HG03469 (cell line): Measurements from ENCODE around the gene SPATA2.

Experiments used
- ATAC-seq: cut with Tn5 transposase; IDR thresholded peaks from one replicate; pipeline ENCODE4 v1.9.1; 2021; ENCODE audit warnings: mild to moderate bottlenecking, moderate library complexity, moderate number of reproducible peaks; ENCODE audit not compliant: unreplicated experiment

SPATA2 gene

DNA sequence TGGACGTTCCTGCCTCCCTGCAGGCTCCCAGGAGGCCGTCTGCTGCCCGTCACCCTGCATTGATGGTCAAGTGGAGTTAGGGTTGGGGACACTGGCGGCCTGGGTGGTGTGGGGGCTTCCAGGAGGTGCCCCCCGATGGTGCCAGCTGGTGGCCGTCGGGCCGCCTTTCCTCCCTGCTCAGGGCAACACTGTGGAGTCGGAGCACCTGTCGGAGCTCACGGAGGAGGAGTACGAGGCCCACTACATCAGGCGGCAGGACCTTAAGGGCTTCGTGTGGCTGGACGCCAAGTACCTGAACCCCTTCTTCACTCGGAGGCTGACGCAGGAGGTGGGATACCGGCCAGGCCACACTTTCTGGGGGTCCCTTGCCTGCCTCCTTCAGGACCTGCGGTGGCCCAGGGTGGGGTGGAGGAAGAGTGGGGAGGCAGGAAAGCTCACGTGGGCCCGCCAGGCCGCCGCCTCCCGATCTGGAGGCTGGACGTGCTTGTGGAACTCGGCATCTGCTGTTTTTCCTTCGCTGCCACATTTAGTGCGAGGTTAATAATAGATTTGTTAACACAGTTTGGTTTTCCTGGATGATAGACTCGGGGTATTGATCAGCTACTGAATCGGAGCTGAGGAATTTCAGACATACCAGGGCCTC is 28.6 kb downstream of the SPATA2 start:
- ATAC-seq = no peak

DNA sequence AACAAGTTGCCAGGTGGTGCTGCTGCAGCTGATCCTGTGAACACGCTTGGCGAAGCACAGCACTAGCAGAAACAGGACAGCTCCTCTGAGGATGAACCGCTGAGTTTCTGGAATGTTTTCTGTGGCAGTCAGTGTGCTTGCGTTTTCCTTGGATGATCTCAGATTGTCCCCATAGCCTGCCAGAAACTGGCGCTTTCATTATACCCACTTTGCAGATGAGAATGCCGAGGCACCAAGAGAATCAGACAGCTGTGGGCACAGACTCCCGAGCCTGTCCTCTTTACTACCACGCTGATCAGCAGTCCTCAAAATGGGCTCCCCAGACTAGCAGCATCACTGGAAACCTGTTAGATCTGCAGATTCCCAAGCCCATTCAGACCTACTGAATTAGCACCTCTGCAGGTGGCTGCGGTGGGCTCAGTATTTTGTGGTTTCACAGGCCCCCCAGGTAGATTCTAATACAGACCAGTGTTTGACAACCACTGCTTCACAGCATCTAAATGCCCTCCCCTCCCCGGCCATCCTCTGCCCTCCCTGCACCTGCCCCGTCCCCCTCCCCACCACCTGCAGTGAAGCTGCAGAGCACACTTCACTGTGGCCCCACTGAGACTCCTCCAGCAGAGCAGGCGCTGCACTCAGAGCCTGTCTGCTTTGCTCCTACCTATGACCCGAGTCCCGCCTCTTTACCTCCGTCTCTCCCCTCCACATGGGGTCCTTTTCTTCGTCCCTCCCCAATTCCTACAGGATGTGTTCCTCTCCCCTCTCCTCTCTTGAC is 29.6 kb downstream of the SPATA2 start:
- ATAC-seq = no peak

DNA sequence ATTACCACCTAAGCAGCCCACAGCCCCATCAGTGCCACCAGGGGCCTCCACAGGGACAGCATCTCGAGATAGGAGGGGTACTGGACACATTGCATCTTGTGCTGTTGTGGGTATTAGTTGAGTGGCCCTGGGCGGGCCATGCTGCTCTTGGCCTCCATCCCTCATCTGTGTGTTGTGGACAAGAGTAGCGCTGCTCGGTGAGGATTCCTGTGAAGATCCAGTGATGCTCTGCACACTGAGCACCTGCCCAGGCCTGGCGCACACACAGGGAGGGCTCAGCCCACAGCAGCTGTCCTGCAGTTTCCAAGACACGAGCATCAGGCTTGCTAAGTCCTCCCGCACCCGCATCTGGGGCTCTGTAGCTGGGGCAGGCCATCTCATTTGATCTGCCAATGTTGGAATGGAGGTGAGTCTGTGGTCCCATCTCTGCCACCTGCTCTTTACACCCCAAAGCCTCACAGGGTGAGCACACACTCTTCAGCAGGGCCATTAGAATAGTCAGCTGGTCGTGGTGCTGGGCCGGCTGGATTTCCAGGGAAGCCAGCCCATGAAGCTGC is 32.0 kb downstream of the SPATA2 start:
- no peak for ATAC-seq

DNA sequence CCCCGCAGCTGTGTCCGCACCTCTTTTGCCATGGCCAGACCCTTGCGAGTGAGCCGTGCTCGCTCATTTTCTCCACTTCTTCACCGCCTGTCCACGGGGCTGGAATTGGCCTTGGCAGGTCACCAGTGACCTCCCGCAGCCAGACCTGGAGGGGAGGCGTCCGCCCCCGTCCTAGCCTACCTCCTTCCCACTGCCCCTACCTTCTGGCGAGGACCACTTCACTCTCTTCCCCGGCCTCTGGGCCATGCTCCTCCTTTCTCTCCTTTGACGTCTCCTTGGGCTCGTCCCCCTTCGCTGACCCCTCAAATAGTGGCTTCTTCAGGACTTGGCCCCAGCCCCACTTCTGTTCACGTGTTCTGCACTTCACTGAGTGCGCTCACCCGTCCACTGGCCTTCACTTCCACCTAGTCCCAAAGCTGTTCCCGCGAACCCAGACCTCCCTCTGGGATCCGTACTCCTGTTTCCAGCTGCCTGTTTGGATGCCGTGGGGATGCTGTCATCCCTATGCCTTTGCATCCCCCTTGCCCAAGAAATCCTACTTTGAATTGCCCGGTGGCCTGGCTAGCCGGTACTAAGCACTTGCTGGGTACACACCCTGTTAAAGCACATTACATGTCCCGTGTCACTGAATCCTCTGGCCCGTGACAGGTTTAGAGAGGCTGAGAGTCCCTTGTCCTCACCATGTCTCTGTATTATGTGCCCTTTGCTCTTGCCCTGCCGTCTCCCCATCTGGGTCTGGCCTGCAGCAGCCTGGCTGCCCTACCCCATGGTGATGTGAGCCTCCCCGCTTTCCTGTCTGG is 33.0 kb downstream of the SPATA2 start:
- no peak for ATAC-seq

DNA sequence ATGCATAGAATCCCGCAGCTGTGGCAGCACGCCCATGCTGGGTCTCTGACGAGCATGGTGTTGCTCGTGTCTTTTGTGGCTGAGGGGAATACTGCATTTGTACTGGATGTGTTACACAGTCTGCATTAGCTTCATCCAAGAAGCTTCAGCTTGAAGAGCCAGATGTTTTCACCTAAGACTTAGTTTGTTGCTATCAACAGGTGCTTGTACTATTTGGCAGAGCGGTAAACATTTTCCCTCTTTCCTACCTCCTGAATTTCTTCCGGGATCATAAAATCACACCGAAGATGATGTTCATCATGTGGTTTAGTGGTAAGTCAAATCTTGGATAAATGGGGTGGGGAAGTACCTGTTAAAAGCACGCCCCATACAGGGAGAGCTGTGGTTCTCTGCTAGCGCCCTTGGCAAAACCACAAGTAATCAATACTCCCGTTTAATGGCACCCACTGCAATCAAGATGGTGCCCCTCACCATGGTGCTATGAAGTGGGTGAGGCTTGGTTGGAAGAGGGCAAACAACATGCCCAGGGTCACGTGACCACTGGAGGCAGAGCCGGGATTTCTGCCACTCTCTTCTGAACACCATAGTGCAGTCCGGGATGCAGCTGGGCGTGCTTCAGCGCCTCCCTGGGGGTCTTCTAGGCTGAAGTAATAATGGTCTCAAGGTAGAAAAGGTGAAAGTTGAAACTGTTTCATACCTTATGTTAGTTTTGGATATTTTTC is 34.4 kb downstream of the SPATA2 start:
- ATAC-seq = no peak

DNA sequence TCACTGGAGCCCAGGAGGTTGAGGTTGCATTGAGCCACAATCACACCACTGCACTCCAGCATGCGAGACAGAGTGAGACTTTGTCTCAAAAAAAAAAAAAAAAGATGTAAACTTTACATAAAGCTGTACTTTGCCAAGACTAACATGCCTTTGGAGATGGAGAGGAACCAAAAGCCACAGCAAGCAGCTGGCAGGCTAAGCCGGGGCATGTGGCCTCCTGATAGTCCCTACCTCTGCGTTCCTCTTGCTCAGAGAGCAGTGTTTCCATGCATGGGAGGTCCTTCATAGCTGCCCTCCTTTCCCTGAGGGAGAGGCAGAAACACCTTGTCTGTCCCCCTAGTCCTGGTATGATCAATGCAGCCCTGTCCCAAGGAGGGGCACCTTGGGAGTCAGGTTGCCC is 35.2 kb downstream of the SPATA2 start:
- ATAC-seq = no peak

DNA sequence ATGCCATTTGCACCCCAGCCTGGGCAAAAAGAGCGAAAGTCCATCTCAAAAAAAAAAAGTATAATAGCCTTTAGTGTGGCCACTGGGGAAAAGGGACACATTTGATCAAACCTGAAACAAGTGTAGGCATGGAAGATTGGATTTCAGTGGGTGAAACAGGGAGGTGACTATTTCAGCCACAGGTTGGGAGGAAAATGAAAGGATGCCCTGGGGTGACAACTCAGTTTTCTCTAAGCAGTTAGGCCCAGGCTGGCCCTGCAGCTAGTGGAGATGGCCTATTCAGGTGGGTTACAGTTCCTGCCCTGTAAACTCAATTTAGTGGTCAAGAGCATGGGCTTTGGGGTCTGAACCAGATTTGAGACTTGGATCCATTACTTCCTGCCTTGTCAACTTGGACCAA is 36.4 kb downstream of the SPATA2 start:
- no peak for ATAC-seq

DNA sequence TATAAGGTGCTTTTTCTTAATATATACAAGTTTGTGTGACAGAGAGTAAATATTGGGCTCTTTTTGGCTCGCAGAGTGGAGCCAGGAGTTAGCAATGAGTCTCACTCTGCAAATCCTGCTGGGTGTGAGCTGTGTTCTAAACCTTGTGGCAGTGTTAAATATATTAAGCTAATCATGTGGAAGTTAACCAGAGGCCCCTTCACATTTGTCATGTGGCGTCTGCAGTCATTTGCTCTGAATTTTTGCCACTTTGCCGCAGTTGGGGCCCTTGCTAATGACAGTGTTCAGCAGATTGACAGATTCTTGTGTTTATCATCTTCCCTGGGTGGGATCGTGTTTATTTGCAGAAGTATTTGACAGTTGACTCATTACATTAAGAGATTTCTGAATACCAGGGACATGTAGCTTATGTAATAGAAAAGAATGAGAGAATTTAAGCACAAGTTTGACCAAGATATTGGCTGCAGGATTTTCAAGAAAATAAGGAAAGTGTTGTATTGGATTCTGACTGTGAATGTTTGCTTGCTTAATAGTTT is 37.9 kb downstream of the SPATA2 start:
- ATAC-seq = no peak

DNA sequence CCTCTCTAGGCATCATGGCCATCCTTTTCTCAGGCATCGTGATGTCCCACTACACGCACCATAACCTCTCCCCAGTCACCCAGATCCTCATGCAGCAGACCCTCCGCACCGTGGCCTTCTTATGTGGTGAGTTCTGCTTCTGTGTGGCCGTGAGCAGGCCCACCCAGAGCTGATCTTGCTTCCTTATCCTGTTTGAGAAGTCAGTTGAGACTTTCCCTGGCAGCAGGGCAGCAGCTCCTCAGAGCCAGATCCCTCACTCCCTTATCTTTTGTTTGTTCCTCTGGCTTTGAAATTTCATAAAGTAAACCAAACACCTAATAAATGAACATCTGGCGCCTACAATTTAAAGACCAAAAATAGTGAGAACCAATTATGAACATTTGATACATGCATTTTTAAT is 40.6 kb downstream of the SPATA2 start:
- ATAC-seq = no peak

DNA sequence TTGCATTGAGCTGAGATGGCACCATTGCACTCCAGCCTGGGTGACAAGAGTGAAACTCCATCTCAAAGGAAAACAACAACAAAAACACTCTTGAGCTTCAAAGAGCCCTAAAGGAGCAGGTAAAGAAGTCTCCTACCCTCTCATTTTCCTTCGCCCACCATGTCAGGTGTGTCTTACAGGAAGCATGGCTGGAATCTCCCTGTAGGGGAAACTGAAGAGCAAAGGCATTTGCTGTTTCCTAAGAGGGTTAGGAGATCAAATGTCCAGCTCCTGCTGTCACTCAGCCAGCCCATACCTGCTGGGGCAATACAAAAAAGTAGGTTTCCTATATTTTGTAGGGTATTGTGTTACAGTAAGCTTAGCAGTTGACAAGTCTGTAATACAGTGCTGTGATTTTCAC is 43.3 kb downstream of the SPATA2 start:
- no peak for ATAC-seq

DNA sequence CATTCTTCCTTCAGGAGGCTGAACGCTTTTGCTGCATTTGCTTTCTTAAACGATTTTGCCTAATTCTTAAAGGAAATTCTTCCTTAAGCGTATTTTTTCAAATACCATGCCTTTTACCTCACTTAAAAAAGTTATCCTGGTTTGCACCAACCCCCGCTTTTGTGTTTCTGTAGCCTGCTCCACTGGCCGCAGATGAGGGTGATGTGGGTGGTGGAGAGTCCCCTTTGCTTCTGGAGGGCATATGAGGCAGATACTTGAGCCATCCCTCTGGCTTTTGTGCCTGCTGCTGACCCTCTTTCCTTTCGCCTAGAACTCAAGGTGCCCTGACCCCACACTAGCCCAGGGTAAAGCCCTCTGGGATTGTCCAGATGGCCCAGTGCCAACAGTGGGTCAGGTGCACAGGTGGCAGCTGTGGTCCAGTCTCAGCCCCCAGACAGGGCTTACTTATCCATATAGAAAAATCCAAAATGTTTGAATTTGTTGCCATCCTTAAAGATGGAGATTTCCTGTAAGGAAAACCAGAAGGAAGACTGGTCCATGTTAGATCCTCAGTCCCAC is 43.9 kb downstream of the SPATA2 start:
- no peak for ATAC-seq

DNA sequence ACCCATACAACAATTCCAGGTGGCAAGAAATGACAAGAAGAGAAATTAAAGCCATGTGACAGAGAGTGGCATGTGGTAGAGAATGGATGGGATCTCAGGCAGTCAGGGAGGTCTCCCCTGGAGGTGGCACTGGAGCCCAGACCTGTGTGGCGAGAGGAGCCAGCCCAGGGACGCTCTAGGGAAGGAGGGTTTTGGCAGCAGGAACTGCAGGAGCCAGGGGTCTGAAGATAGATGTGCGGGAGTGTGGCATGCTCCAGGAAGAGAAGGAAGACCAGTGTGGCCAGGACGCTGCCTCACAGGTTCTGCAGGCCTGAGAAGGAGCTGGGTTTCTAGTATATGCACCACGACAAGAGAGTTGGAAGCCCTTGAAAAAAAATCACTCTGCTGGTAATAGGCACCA is 45.1 kb downstream of the SPATA2 start:
- ATAC-seq = no peak

DNA sequence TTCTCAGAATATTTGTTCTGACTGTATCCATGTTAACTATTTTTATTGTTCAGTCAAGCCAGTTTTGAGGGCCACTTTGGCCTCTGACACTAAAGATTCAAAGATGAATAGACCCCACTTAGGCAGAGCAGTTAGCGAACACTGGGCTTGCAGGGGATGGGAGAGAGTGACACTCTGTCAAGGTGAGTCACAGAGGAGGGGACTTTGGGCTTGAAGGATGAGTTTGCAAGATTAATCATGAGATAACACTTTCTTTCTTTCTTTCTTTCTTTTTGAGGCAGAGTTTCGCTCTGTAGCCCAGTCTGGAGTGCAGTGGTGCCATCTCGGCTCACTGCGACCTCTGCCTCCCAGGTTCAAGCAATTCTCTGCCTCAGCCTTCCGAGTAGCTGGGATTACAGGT is 46.4 kb downstream of the SPATA2 start:
- ATAC-seq = no peak

DNA sequence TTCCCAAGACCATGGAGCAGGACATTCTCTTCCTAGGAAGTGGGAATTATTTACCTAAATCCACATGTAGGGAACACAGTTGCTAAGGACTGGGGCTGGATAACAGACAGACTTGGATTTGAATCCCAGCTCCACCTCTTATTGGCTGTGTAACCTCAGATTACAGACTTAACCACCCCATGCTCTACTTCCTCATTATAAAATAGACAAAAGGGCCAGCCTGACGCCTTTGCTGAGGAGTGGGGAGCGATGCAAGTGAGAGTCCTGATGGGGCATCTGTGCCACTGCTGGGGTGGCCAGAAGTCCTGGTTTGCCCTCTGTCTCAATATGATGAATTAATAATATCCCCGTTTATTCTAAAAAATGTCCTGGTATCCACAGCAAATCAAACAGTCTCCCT is 46.8 kb downstream of the SPATA2 start:
- ATAC-seq = no peak

DNA sequence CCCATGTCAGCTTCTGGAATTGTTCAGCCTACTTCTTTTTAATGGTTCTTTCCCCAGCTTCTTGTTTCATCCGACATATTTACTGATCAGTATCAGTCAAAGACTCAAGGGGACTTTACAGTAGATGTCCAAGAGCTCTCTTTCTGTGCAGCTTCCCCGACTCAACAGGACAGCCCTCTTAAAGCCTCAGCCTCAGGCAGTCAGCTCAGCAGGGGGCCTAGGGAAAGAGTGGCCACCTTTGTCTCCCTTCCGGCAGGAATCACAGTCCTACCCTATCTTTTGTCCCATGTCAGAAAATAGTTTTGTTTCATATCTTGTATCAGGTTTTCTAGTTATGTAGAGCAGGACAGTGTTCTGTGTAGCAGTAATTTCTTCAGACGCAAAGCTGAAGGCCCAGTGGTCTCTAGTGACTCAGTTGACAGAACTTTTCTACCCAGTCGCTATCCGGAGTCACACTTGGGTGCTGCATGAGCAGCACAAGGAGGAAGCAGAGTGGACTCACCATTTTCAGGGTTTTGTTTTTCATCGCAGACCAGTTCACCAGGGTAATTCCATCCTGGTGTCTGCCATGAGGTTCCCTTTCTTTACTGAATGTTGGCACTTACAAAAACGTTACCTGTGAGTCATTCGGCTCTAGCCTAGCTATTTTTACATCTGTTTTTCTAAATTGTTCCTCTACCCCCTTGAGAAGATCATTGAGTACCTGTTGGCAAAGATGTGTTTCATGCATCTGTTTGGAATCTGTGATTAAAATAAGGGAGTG is 47.7 kb downstream of the SPATA2 start:
- ATAC-seq = no peak

DNA sequence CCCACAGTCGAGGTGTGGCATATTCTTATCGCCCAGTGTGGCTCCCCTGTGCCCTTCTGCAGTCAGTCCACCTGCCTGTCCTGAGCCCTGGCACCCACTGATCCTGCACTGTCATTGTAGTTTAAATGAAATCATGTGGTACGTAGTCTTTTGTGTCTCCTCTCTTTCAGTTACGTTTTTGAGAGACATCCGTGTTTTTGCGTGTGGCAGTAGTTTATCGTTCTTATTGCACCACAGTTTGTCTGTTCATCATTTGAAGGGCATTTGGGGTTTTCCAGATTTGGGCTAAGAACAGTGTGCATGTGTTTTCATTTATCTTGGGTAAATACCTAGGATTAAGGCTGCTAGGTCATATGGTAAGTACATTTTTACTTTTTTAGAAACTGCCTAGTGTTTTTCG is 49.3 kb downstream of the SPATA2 start:
- no peak for ATAC-seq

DNA sequence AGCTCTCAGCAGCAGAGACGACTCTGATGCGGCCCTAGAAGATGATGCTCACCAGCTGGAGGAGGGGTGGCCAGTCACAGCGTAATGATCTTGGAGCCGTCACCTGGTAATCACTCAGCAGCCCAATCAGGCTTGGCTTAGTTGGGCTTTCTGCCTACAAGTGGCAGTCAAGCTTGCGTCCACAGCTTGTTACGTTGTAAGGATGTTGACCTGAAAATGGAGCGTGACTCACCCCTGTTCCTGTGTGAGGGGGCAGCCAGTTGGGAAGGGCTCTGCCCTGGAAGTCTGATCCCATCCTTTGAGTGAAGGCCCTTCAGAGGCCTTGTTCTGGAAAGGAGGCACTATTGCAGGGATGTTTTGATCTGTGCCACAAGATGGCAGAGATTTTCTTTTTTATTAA is 49.8 kb downstream of the SPATA2 start:
- no peak for ATAC-seq

DNA sequence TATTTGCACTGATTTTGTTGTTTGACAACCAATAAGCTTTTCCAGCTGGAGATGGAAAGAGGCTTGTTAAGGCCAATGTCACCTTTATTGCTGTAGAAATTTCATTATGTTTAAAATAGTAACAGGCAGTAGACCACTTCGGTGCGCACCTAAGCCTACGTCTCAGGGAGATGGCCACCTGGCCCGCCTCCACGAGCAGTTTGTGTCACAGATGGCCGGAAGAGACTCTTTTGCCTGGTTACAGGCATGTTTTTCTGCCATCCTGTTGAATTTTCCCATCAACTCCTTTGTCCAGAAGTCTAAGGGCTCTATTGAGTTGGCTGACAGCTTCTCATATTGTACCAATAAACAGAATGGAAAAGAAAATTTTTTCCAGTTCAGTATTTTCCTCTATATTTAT is 51.7 kb downstream of the SPATA2 start:
- ATAC-seq = no peak

DNA sequence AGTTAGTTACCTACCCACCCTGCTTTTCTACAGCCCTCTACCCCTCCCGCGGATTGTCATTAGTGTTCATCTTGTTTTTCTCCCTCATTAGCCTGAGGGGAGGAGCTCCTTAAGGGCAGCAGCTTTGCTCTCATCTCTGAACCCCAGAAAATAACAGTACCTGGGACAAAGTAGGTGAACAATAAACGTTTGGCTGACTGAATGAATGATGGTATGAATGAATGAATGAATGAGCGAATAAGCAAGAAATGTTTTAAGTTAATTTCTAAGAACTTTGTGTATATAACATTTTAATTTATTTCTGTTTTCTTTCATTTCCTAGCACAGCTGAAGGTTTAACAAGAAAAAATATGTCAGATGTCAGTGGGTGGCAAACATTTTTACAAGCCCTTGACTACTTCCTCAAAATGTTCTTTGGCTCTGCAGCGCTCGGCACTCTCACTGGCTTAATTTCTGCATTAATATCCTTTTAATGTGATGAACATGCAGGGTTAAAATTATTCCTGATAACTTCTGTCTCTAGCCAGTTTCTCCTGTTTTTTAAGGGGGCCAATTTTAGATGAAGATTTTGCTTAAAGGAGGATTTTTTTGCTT is 52.6 kb downstream of the SPATA2 start:
- no peak for ATAC-seq
